ENCODE measurements around the gene CCDC92.

GRCh38 chr12:123890536-123890902 lies 82.1 kb downstream of the CCDC92 start:
- TF ChIP-seq CTCF (IDR thresholded peaks at IDR 0.05), result no peak
- no peak for TF ChIP-seq EZH2 (IDR thresholded peaks at IDR 0.05)
